Suprapubic skin (tissue), 4 donors: ENCODE data around the gene MARVELD2. TPM values are rescaled to one million over a fixed set of nuclear protein-coding genes. Genes with fewer than 3 reads are reported as not detected.
"Not testable (repeated sequence)": the region's sequence is repeated elsewhere in the genome, so short reads cannot be mapped to it uniquely, and the experiment has no call there.

Source experiments
- DNase-seq, 2 donors: peaks; one replicate each; pipeline ENCODE4 v3.0.0-alpha.2; 2019; ENCODE audit warnings: low spot score in 2 of 2
- H3K27ac ChIP-seq: fragments of 200-600 bp; sonication (generic); one replicate; pipeline ENCODE4 v1.5.1; 2019
- H3K27me3 ChIP-seq: fragments of 200-600 bp; sonication (generic); one replicate; pipeline ENCODE4 v1.5.1; 2019
- H3K36me3 ChIP-seq: fragments of 200-600 bp; sonication (generic); one replicate; pipeline ENCODE4 v1.5.1; 2019
- H3K4me1 ChIP-seq: fragments of 200-600 bp; sonication (generic); one replicate; pipeline ENCODE4 v1.5.1; 2019
- H3K4me3 ChIP-seq: fragments of 200-600 bp; sonication (generic); one replicate; pipeline ENCODE4 v1.5.1; 2019; ENCODE audit warnings: mild to moderate bottlenecking
- H3K9me3 ChIP-seq: fragments of 200-600 bp; sonication (generic); one replicate; pipeline ENCODE4 v1.5.1; 2019
- CTCF ChIP-seq, 2 donors: fragments of 200-600 bp in 1 of 2; fragments of 450-650 bp in 1 of 2; sonication (generic) in 1 of 2; IDR thresholded peaks; one replicate each; pipeline ENCODE4 v1.5.1; 2016 to 2019; ENCODE audit warnings: antibody characterized with exemption in 2 of 2, mild to moderate bottlenecking in 1 of 2, moderate library complexity in 1 of 2
- EP300 ChIP-seq: sonication (generic); formaldehyde crosslinking; IDR thresholded peaks from one replicate; pipeline ENCODE4 v1.6.1; 2017; ENCODE audit warnings: antibody characterized with exemption
- POLR2A ChIP-seq, 2 donors: fragments of 450-650 bp; IDR thresholded peaks; one replicate each; pipeline ENCODE4 v1.6.1; 2017; ENCODE audit warnings: antibody characterized with exemption in 2 of 2, mild to moderate bottlenecking in 2 of 2, moderate library complexity in 2 of 2
- POLR2AphosphoS5 ChIP-seq, 3 donors: sonication (generic); formaldehyde crosslinking; IDR thresholded peaks; one replicate each; pipeline ENCODE4 v1.6.1; 2017; ENCODE audit warnings: antibody characterized with exemption in 3 of 3
- WGBS: methylation state at CpG from one replicate; pipeline ENCODE4 v1.1.5; 2018; 5-methylcytosine and 5-hydroxymethylcytosine counted together
- total RNA-seq, 4 donors: library from RNA; depleted of rRNA; stranded (reverse); fragments of >200 nt; gene quantifications; one replicate each; pipeline ENCODE4 v1.1.0, GENCODE V29; 2016

MARVELD2 gene
- total RNA-seq, 4 donors from 2014 or later = 22.5 to 29.4 (median 26.0) TPM

- H3K36me3 ChIP-seq = no peaks in the 10 kb centered on the region
- WGBS = 59% methylated on average over 8 of the region's 8 CpGs
- no peak for TF ChIP-seq POLR2A (IDR thresholded peaks at IDR 0.05)
- TF ChIP-seq CTCF (IDR thresholded peaks at IDR 0.05) = no peak
- TF ChIP-seq POLR2AphosphoS5 (IDR thresholded peaks at IDR 0.05) = no peak
- TF ChIP-seq EP300 = no peak
- H3K9me3 ChIP-seq = no peaks in the 10 kb centered on the region
- H3K27ac ChIP-seq = no peak overlapping the region
- DNase-seq = no peak
- H3K4me1 ChIP-seq = no peaks in the 10 kb centered on the region
- no peak overlapping the region for H3K4me3 ChIP-seq
- H3K27me3 ChIP-seq = no peaks in the 10 kb centered on the region
Observed at GRCh38 chr5:69454460-69455249, 39.7 kb downstream of the MARVELD2 start.

DNA sequence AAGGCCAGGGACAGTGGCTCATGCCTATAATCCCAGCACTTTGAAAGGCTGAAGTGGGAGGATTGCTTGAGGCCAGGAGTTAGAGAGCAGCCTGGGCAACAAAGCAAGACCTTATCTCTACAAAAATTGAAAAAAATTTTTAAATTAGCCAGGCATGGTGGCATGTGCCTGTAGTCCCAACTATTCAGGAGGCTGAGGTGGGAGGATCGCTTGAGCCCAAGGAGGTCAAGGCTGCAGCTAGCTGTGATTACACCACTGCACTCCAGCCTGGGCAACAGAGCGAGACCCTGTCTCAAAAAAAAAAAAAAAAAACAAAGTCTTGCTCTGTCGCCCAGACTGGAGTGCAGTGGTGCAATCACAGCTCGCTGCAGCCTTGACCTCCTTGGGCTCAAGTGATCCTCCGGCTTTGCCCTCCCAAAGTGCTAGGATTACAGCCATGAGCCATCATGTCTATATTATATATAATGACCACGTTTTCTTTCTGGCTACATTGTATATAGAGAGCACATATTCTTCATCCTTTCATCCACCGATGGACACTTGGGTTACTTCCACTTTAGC, 40.6 kb downstream of the MARVELD2 start:
- not testable (repeated sequence) for H3K27me3 ChIP-seq, H3K4me3 ChIP-seq, H3K27ac ChIP-seq, H3K9me3 ChIP-seq, DNase-seq, H3K36me3 ChIP-seq, H3K4me1 ChIP-seq
- WGBS = 78% methylated on average over 7 of the region's 7 CpGs

DNA sequence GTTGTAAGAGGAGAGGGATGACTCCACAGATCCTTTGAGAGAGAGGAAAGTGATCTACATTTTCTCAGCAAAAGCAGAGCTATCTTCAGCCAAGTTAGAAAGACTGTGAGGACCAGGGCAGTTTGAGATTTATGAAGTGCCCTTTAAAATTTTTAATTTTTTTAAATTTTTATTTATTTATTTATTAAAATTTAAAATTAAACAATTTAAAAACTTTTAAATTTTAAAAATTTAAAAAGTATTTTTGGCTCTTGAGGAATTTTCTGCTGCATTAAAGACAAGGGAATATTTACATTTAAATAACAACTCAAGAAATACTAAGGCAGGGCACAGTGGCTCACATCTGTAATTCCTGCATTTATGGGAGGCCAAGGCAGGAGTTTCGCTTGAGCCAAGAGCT, 47.3 kb downstream of the MARVELD2 start:
- whole genome bisulfite sequencing = 90% methylated on average over 1 of the region's 1 CpG
- Histone ChIP-seq H3K36me3 (no peaks in the 10 kb centered on the region), H3K27me3 (no peaks in the 10 kb centered on the region), H3K27ac (no peak overlapping the region), H3K4me1 (no peaks in the 10 kb centered on the region), H3K4me3 (no peak overlapping the region), H3K9me3 (no peaks in the 10 kb centered on the region)
- no peak for TF ChIP-seq CTCF (IDR thresholded peaks at IDR 0.05)
- TF ChIP-seq POLR2AphosphoS5 (IDR thresholded peaks at IDR 0.05) = no peak
- no peak for TF ChIP-seq POLR2A (IDR thresholded peaks at IDR 0.05)
- TF ChIP-seq EP300 = no peak
- DNase-seq = no peak

DNA sequence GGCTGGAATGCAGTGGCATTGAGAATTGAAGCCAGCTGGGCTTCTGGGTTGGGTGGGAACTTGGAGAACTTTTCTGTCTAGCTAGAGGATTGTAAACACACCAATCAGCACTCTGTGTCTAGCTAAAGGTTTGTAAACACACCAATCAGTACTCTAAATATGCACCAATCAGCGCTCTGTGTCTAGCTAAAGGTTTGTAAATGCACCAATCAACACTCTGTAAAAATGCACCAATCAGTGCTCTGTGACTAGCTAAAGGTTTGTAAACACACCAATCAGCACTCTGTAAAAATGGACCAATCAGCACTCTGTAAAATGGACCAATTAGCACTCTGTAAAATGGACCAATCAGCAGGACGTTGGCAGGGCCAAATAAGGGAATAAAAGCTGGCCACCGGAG, 51.5 kb downstream of the MARVELD2 start:
- not testable (repeated sequence) for H3K4me3 ChIP-seq, H3K27me3 ChIP-seq, H3K27ac ChIP-seq, H3K36me3 ChIP-seq, H3K9me3 ChIP-seq, H3K4me1 ChIP-seq, DNase-seq
- 84% methylated on average over 3 of the region's 3 CpGs for WGBS

- no peak for DNase-seq
- H3K4me1 ChIP-seq = no peaks in the 10 kb centered on the region
- no peak overlapping the region for H3K4me3 ChIP-seq
- H3K9me3 ChIP-seq = no peaks in the 10 kb centered on the region
- H3K27ac ChIP-seq = no peak overlapping the region
- TF ChIP-seq POLR2A (IDR thresholded peaks at IDR 0.05) = no peak
- no peak for TF ChIP-seq POLR2AphosphoS5 (IDR thresholded peaks at IDR 0.05)
- TF ChIP-seq EP300 = no peak
- no peak for TF ChIP-seq CTCF (IDR thresholded peaks at IDR 0.05)
- no peaks in the 10 kb centered on the region for H3K27me3 ChIP-seq
- H3K36me3 ChIP-seq = no peaks in the 10 kb centered on the region
- 81% methylated on average over 8 of the region's 8 CpGs for whole genome bisulfite sequencing
Observed at GRCh38 chr5:69467442-69468225, 52.7 kb downstream of the MARVELD2 start.

DNA sequence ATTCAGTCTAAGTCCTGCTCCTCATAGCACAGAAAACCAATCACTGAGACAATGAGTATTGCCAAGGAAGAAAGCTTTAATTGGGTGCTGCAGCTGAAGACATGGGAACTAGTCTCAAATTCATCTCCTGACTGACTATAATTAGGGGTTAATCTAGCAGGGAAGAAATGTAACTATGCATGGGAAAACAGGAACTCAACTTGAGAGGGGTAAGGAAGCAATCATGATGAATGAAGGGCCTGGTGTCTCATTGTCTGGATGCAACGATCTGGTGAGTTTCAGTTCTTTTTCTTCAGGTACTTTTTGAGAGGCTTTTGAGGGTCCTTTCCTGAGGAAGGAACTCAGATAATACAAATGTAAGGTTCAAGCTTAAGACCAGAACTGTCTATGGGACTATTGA, 53.7 kb downstream of the MARVELD2 start:
- H3K4me3 ChIP-seq = no peak overlapping the region
- H3K4me1 ChIP-seq = no peaks in the 10 kb centered on the region
- H3K36me3 ChIP-seq = no peaks in the 10 kb centered on the region
- H3K27ac ChIP-seq = no peak overlapping the region
- TF ChIP-seq POLR2A (IDR thresholded peaks at IDR 0.05) = no peak
- TF ChIP-seq EP300 = no peak
- TF ChIP-seq CTCF (IDR thresholded peaks at IDR 0.05) = no peak
- no peak for TF ChIP-seq POLR2AphosphoS5 (IDR thresholded peaks at IDR 0.05)
- 58% methylated on average over 1 of the region's 1 CpG for WGBS
- DNase-seq = no peak
- no peaks in the 10 kb centered on the region for H3K9me3 ChIP-seq
- H3K27me3 ChIP-seq = no peaks in the 10 kb centered on the region

DNA sequence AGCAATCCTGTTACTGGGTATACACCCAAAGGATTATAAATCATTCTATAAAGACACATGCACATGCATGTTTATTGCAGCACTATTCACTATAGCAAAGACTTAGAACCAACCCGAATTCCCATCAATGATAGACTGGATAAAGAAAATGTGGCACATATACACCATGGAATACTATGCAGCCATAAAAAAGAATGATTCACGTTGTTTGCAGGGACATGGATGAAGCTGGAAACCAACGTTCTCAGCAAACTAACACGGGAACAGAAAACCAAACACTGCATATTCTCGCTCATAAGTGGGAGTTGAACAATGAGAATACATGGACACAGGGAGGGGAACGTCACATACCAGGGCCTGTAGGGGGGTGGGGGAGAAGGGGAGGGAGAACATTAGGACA, 56.6 kb downstream of the MARVELD2 start:
- not testable (repeated sequence) for H3K4me1 ChIP-seq, H3K9me3 ChIP-seq, DNase-seq, H3K27me3 ChIP-seq, H3K36me3 ChIP-seq, H3K27ac ChIP-seq, H3K4me3 ChIP-seq
- 94% methylated on average over 6 of the region's 6 CpGs for WGBS

DNA sequence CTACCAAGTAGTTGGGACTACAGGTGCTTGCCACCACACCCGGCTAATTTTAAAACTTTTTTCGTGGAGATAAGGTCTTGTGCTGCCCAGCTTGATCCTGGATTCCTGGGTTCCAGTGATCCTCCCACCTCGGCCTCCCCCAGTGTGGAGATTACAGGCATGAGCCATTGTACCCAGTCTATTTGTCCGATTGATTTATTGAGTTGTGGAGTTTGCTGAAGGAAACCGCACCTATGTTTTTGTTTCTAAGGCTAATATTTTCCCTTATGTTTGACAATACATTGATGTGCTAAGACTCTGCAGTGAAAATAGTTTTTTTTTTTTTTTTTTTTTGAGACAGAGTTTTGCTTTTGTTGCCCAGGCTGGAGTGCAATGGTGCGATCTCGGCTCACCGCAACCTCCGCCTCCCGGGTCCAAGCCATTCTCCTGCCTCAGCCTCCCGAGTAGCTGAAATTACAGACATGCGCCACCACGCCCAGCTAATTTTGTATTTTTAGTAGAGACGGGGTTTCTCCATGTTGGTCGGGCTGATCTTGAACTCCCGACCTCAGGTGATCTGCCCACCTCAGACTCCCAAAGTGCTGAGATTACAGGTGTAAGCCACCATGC, 57.7 kb downstream of the MARVELD2 start:
- not testable (repeated sequence) for H3K9me3 ChIP-seq, H3K27me3 ChIP-seq, DNase-seq, H3K4me3 ChIP-seq, H3K27ac ChIP-seq, H3K4me1 ChIP-seq, H3K36me3 ChIP-seq
- WGBS = 91% methylated on average over 16 of the region's 16 CpGs
